MCF 10A (cell line): ENCODE data around the gene TAOK1. TPM values are rescaled to one million over a fixed set of nuclear protein-coding genes. Genes with fewer than 3 reads are reported as not detected.

ENCODE experiments used
- BruUV-seq: library from RNA; stranded (reverse); fragments of 400-500 nt; replicated peaks from 2 replicates; lab custom pipeline; 2021; lab: Mats Ljungman, UMichigan
- CTCF ChIA-PET: fragments of 300-600 bp; sonication (Branson Sonifier 250); formaldehyde crosslinking; extraction: SDS; loops from one replicate; lab custom pipeline; 2021; ENCODE audit warnings: antibody characterized with exemption, inconsistent platforms; lab: Yijun Ruan, JAX
- POLR2A ChIA-PET: fragments of 300-600, 350-650 bp; sonication (Branson Sonifier 250); formaldehyde crosslinking; extraction: SDS; loops from one replicate; lab custom pipeline; 2020; ENCODE audit warnings: antibody characterized with exemption, inconsistent platforms; lab: Yijun Ruan, JAX
- DNase-seq: peaks from one replicate; pipeline ENCODE4 v3.0.0-alpha.2; 2018; ENCODE audit not compliant: unreplicated experiment
- H3K27ac Mint-ChIP-seq: one replicate; pipeline ENCODE4 v1.8.0; 2022; ENCODE audit warnings: mild to moderate bottlenecking, low read depth, mixed read lengths; ENCODE audit not compliant: unreplicated experiment
- H3K27me3 Mint-ChIP-seq: one replicate; pipeline ENCODE4 v1.8.0; 2022; ENCODE audit warnings: mixed read lengths; ENCODE audit not compliant: insufficient read depth, unreplicated experiment
- H3K36me3 Mint-ChIP-seq: one replicate; pipeline ENCODE4 v1.8.0; 2022; ENCODE audit warnings: mild to moderate bottlenecking, moderate library complexity, mixed read lengths; ENCODE audit not compliant: insufficient read depth, unreplicated experiment
- H3K4me1 Mint-ChIP-seq: one replicate; pipeline ENCODE4 v1.8.0; 2022; ENCODE audit warnings: mixed read lengths; ENCODE audit not compliant: insufficient read depth, unreplicated experiment
- H3K4me3 Mint-ChIP-seq: one replicate; pipeline ENCODE4 v1.8.0; 2022; ENCODE audit warnings: mild to moderate bottlenecking, moderate library complexity, mixed read lengths; ENCODE audit not compliant: unreplicated experiment
- H3K9me3 Mint-ChIP-seq: one replicate; pipeline ENCODE4 v1.8.0; 2022; ENCODE audit warnings: mixed read lengths; ENCODE audit not compliant: unreplicated experiment
- intact Hi-C: fragments of 100-400 bp; cut with micrococcal nuclease; formaldehyde crosslinking; loops from 2 replicates; pipeline ENCODE4 v1.14.1; 2022
- total RNA-seq: library from RNA; stranded (reverse); gene quantifications from 2 replicates; pipeline ENCODE4 v1.2.3, GENCODE V29; 2022
- TF ChIP-seq, protein P1 (sequence below): fragments of 200-600 bp; IDR thresholded peaks from one replicate; pipeline ENCODE4 v1.8.0; 2022; ENCODE audit warnings: antibody characterized with exemption, mild to moderate bottlenecking; ENCODE audit not compliant: unreplicated experiment

Gene TAOK1
- total RNA-seq, 1 experiment from 2014 or later = 68.7 TPM

DNA sequence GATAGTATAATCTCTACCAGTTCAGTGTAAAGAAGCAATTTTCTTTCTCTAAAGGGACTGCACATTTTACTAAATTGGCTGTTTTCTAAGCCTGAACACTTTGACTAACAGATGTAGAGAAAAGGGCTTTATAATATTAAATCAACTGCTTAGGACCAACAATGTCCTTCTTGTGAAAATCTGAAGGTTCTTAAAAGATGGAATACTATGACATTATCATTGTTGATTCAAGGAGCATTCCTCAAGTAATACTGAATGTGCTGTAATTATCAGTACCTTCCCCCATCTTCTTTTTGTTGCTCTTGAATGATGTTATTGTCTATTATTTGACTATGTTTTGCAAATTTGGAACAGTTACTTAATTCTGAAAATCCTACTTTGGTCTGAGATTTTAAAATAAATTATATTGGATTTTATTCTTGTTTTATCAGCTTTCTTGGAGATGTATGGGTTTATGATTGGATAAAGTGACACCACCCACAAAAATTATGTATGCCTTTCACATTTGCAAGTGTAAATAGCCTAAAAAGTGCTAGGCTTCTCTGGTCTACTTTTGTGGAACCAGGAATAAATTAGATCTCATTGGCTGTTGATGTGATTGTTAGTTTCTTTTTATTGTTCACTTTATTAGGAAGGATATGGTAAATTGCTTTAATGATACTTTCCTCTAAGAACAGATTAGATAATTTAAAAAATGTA, 53.0 kb downstream of the TAOK1 start:
- CTCF ChIA-PET = interaction anchor here (0.8 kb wide), 1 partner anchor 30 kb away, joined by 3 read pairs; no protein-coding TSS in a partner anchor

DNA sequence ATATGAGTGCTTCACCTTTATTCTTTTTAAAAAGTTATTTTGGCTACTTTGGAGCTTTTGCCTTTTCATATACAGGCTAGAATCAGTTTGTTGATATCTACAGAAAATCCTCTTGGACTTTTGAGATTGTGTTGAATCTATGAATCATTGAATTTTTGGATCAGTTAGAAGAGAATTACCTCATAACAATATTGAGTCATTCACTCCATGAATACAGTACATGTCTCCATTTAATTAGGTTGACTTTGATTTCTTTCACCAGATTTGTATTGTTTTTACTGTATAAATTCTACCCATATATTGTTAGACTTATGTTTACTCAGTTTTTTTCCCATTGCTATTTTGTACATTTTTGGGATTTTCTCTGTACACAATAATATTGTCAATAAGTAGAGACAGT, 54.4 kb downstream of the TAOK1 start:
- Mint-ChIP-seq H3K4me3 (no peak overlapping the region), H3K27ac (no peak overlapping the region), H3K4me1 (peaks cover 25% of the 10 kb centered on the region), H3K9me3 (no peaks in the 10 kb centered on the region), H3K27me3 (no peaks in the 10 kb centered on the region), H3K36me3 (peaks cover 16% of the 10 kb centered on the region)
- DNase-seq = peak; percentile 43
- TF ChIP-seq, protein P1, sequence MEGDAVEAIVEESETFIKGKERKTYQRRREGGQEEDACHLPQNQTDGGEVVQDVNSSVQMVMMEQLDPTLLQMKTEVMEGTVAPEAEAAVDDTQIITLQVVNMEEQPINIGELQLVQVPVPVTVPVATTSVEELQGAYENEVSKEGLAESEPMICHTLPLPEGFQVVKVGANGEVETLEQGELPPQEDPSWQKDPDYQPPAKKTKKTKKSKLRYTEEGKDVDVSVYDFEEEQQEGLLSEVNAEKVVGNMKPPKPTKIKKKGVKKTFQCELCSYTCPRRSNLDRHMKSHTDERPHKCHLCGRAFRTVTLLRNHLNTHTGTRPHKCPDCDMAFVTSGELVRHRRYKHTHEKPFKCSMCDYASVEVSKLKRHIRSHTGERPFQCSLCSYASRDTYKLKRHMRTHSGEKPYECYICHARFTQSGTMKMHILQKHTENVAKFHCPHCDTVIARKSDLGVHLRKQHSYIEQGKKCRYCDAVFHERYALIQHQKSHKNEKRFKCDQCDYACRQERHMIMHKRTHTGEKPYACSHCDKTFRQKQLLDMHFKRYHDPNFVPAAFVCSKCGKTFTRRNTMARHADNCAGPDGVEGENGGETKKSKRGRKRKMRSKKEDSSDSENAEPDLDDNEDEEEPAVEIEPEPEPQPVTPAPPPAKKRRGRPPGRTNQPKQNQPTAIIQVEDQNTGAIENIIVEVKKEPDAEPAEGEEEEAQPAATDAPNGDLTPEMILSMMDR = no peak
- intact Hi-C loops = loop anchor here (10.0 kb wide), 1 partner anchor 50 kb away; the partner anchor contains the start of gene TAOK1
- ChIA-PET CTCF (interaction anchor here (1.3 kb wide), 1 partner anchor 75 kb away, joined by 5 read pairs; no protein-coding TSS in a partner anchor), POLR2A (interaction anchor here (0.7 to 2.1 kb wide), 2 partner anchors 9 to 14 kb away, joined by 3 to 6 read pairs; no protein-coding TSS in a partner anchor)
- no TSS peak for BruUV-seq

More for the DNA sequence above, 53.0 kb downstream of the TAOK1 start:
- Mint-ChIP-seq H3K4me1 (peaks cover 20% of the 10 kb centered on the region), H3K27ac (no peak overlapping the region), H3K27me3 (no peaks in the 10 kb centered on the region), H3K4me3 (no peak overlapping the region), H3K9me3 (no peaks in the 10 kb centered on the region), H3K36me3 (peaks cover 16% of the 10 kb centered on the region)
- POLR2A ChIA-PET = interaction anchor here (0.5 kb wide), 1 partner anchor 306 kb away, joined by 3 read pairs; no protein-coding TSS in a partner anchor
- intact Hi-C loops = loop anchor here (10.0 kb wide), 1 partner anchor 48 kb away; the partner anchor contains the start of gene TAOK1
- no peak for DNase-seq
- TF ChIP-seq, protein P1 = no peak
- BruUV-seq = no TSS peak

DNA sequence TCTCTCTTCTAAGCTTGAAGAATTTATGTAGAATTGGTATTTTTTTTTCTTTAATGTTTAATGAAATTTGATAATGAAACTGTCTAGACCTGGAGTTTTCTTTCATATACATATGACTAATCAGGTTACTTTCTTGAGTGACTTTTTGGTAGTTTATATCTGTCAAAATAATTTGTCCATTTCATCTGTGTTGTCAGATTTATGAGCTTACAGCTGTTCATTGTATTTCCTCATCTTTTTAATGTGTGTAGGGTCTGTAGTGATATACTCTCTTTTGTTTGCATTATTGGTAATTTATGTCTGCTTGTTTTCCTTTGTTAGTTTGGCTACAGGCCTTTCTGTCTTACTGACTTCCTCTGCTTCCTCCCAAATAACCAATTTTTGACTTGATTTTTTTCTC, 55.7 kb downstream of the TAOK1 start:
- no TSS peak for BruUV-seq
- intact Hi-C loops = loop anchor here (10.0 kb wide), 1 partner anchor 51 kb away; the partner anchor contains the start of gene TAOK1
- Mint-ChIP-seq H3K4me1 (peaks cover 25% of the 10 kb centered on the region), H3K27me3 (no peaks in the 10 kb centered on the region), H3K9me3 (no peaks in the 10 kb centered on the region), H3K27ac (no peak overlapping the region), H3K4me3 (no peak overlapping the region), H3K36me3 (peaks cover 9% of the 10 kb centered on the region)
- DNase-seq = no peak
- TF ChIP-seq, protein P1 = no peak
- ChIA-PET CTCF (no interaction called here), POLR2A (interaction anchor here (0.8 to 2.1 kb wide), 2 partner anchors 10 to 56 kb away, joined by 5 to 6 read pairs; partner anchors contain the start of gene TAOK1)
